PC-9 (cell line): ENCODE results near the gene SLC26A6. TPM values are rescaled to one million over a fixed set of nuclear protein-coding genes. Genes with fewer than 3 reads are reported as not detected.

Experiments
- BruUV-seq: library from RNA; stranded (reverse); fragments of 400-500 nt; replicated peaks from 2 replicates; lab custom pipeline; 2021; lab: Mats Ljungman, UMichigan
- CTCF ChIA-PET: fragments of 300-600 bp; sonication (Branson Sonifier 250); formaldehyde crosslinking; loops from one replicate; lab custom pipeline; 2022; ENCODE audit warnings: antibody characterized with exemption; lab: Charles Lee
- POLR2A ChIA-PET: fragments of 300-600 bp; sonication (Branson Sonifier 250); formaldehyde crosslinking; loops from one replicate; lab custom pipeline; 2022; ENCODE audit warnings: antibody characterized with exemption; ENCODE audit not compliant: unreplicated experiment; lab: Charles Lee
- DNase-seq, 2 experiments: peaks; one replicate each; pipeline versions ENCODE4 v3.0.0 to v3.0.0-alpha.2; 2015 to 2022; ENCODE audit warnings: mixed read lengths in 1 of 2
- H2AFZ ChIP-seq: fragments of 200-600 bp; sonication (generic); 2 replicates; pipeline ENCODE4 v1.8.1; 2017; ENCODE audit warnings: antibody characterized with exemption
- H3F3A ChIP-seq: fragments of 200-600 bp; sonication (generic); 2 replicates; pipeline ENCODE4 v1.8.1; 2017; ENCODE audit warnings: antibody characterized with exemption, mild to moderate bottlenecking, low read depth; ENCODE audit not compliant: insufficient read depth
- H3K27ac ChIP-seq: fragments of 200-600 bp; sonication (generic); 2 replicates; pipeline ENCODE4 v1.6.1; 2016; ENCODE audit warnings: mixed run types
- H3K27me3 ChIP-seq: fragments of 200-600 bp; sonication (generic); 2 replicates; pipeline ENCODE4 v1.6.1; 2016; ENCODE audit warnings: low read depth, mixed run types; ENCODE audit not compliant: insufficient read depth
- H3K36me3 ChIP-seq: fragments of 200-600 bp; sonication (generic); 2 replicates; pipeline ENCODE4 v1.6.1; 2016; ENCODE audit warnings: low read depth, mixed run types
- H3K4me1 ChIP-seq: fragments of 200-600 bp; sonication (generic); replicated peaks from 2 replicates; pipeline ENCODE4 v1.6.1; 2016; ENCODE audit warnings: mixed run types; ENCODE audit not compliant: insufficient read depth
- H3K4me2 ChIP-seq: fragments of 200-600 bp; sonication (generic); 2 replicates; pipeline ENCODE4 v1.6.1; 2017; ENCODE audit warnings: mixed run types
- H3K4me3 ChIP-seq: fragments of 200-600 bp; sonication (generic); 2 replicates; pipeline ENCODE4 v1.6.1; 2016; ENCODE audit warnings: mixed run types
- H3K79me2 ChIP-seq: fragments of 200-600 bp; sonication (generic); 2 replicates; pipeline ENCODE4 v1.6.1; 2017; ENCODE audit warnings: low read depth, mixed run types
- H3K9me2 ChIP-seq: fragments of 200-600 bp; sonication (generic); 2 replicates; pipeline ENCODE4 v1.8.1; 2017; ENCODE audit warnings: mild to moderate bottlenecking; ENCODE audit not compliant: insufficient read depth
- H3K9me3 ChIP-seq: fragments of 200-600 bp; sonication (generic); 2 replicates; pipeline ENCODE4 v1.8.1; 2016; ENCODE audit warnings: low read depth; ENCODE audit not compliant: insufficient read depth
- H4K20me1 ChIP-seq: fragments of 200-600 bp; sonication (generic); 2 replicates; pipeline ENCODE4 v1.8.1; 2017; ENCODE audit not compliant: insufficient read depth
- EZH2 ChIP-seq: fragments of 200-600 bp; sonication (generic); IDR thresholded peaks from 2 replicates; pipeline ENCODE4 v1.8.0; 2017; ENCODE audit warnings: antibody characterized with exemption, low read depth
- intact Hi-C: fragments of 100-400 bp; cut with micrococcal nuclease; formaldehyde crosslinking; loops from one replicate; pipeline ENCODE4 v1.10.0; 2022; ENCODE audit not compliant: unreplicated experiment
- total RNA-seq: library from RNA; stranded (reverse); gene quantifications from 2 replicates; pipeline ENCODE4 v1.2.3, GENCODE V29; 2021
- TF ChIP-seq, protein P1 (sequence below): fragments of 200-600 bp; sonication (generic); conservative IDR thresholded peaks from 2 replicates; pipeline ENCODE4 v1.6.1; 2017; ENCODE audit warnings: mixed run types, antibody characterized with exemption, mild to moderate bottlenecking, moderate library complexity

The SLC26A6 gene
- total RNA-seq, 1 experiment from 2014 or later, result 18.7 TPM

DNA sequence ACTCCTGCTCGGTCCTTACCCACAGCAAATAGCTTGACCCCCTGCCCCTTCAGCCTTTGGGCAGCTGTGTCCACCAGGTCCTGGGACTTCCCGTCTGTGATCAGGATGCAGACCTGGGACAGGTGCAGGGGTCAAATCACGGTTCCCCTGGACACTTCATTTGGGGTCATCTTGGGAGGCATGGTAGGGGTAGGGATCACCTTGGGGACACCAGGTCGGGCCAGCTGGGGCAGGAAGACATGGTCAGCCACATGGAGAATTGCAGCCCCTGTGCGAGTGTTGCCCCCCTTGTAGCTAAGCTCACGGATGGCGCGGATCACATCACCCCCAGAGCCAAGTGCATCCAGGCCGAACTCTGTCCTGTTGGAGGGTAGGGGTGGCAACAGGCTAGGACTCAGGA, 41.9 kb downstream of the SLC26A6 start:
- Histone ChIP-seq H3K79me2 (peaks cover 16% of the 10 kb centered on the region), H3K9me3 (no peaks in the 10 kb centered on the region), H3K27me3 (no peaks in the 10 kb centered on the region), H3K4me1 (peaks cover 39% of the 10 kb centered on the region), H3F3A (peaks cover 18% of the 10 kb centered on the region), H3K4me3 (peak overlapping the region; percentile 62; the same call in 1 of the 2 replicates), H3K27ac (no peak overlapping the region), H3K9me2 (no peaks in the 10 kb centered on the region), H4K20me1 (no peaks in the 10 kb centered on the region), H2AFZ (no peak overlapping the region), H3K4me2 (peak overlapping the region; percentile 92), H3K36me3 (no peaks in the 10 kb centered on the region)
- BruUV-seq, result no TSS peak
- no peak for TF ChIP-seq EZH2
- TF ChIP-seq, protein P1, sequence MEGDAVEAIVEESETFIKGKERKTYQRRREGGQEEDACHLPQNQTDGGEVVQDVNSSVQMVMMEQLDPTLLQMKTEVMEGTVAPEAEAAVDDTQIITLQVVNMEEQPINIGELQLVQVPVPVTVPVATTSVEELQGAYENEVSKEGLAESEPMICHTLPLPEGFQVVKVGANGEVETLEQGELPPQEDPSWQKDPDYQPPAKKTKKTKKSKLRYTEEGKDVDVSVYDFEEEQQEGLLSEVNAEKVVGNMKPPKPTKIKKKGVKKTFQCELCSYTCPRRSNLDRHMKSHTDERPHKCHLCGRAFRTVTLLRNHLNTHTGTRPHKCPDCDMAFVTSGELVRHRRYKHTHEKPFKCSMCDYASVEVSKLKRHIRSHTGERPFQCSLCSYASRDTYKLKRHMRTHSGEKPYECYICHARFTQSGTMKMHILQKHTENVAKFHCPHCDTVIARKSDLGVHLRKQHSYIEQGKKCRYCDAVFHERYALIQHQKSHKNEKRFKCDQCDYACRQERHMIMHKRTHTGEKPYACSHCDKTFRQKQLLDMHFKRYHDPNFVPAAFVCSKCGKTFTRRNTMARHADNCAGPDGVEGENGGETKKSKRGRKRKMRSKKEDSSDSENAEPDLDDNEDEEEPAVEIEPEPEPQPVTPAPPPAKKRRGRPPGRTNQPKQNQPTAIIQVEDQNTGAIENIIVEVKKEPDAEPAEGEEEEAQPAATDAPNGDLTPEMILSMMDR, result no peak
- DNase-seq, result no peak
- intact Hi-C loops, result no loop called here
- ChIA-PET CTCF (interaction anchor here (0.6 kb wide), 1 partner anchor 17 kb away, joined by 17 read pairs; no protein-coding TSS in a partner anchor), POLR2A (no interaction called here)

- H3K4me3 ChIP-seq, result no peak overlapping the region
- no peak overlapping the region for H2AFZ ChIP-seq
- peaks cover 11% of the 10 kb centered on the region for H3F3A ChIP-seq
- H3K27me3 ChIP-seq, result no peaks in the 10 kb centered on the region
- ChIA-PET POLR2A (no interaction called here), CTCF (no interaction called here)
- DNase-seq, result no peak
- no peaks in the 10 kb centered on the region for H3K9me2 ChIP-seq
- TF ChIP-seq, protein P1, result no peak
- TF ChIP-seq EZH2, result no peak
- no TSS peak for BruUV-seq
- peaks cover 32% of the 10 kb centered on the region for H3K4me1 ChIP-seq
- no peaks in the 10 kb centered on the region for H3K9me3 ChIP-seq
- intact Hi-C loops, result no loop called here
- H3K36me3 ChIP-seq, result no peaks in the 10 kb centered on the region
- no peak overlapping the region for H3K4me2 ChIP-seq
- H4K20me1 ChIP-seq, result no peaks in the 10 kb centered on the region
- H3K79me2 ChIP-seq, result peaks cover 16% of the 10 kb centered on the region
- H3K27ac ChIP-seq, result no peak overlapping the region
Observed at GRCh38 chr3:48592519-48593087, 42.7 kb downstream of the SLC26A6 start.

- no peak overlapping the region for H3K4me3 ChIP-seq
- POLR2A ChIA-PET, result no interaction called here
- peaks cover 16% of the 10 kb centered on the region for H3K79me2 ChIP-seq
- H3K9me2 ChIP-seq, result no peaks in the 10 kb centered on the region
- H3K9me3 ChIP-seq, result no peaks in the 10 kb centered on the region
- intact Hi-C loops, result no loop called here
- CTCF ChIA-PET, result no interaction called here
- DNase-seq, result no peak
- TF ChIP-seq, protein P1, result no peak
- no peak for TF ChIP-seq EZH2
- no peak overlapping the region for H3K27ac ChIP-seq
- no peaks in the 10 kb centered on the region for H4K20me1 ChIP-seq
- no peak overlapping the region for H2AFZ ChIP-seq
- BruUV-seq, result no TSS peak
- H3K36me3 ChIP-seq, result no peaks in the 10 kb centered on the region
- peaks cover 26% of the 10 kb centered on the region for H3K4me1 ChIP-seq
- H3F3A ChIP-seq, result peaks cover 10% of the 10 kb centered on the region
- no peak overlapping the region for H3K4me2 ChIP-seq
- no peaks in the 10 kb centered on the region for H3K27me3 ChIP-seq
Observed at GRCh38 chr3:48591886-48592518, 43.3 kb downstream of the SLC26A6 start.
